ENCODE results near the gene FGD4. TPM values are rescaled to one million over a fixed set of nuclear protein-coding genes. Genes with fewer than 3 reads are reported as not detected.

Gene FGD4
- polyA plus RNA-seq, 1 donor = 19.2 TPM

- DNase-seq = peak; percentile 41
These were observed 280.5 kb downstream of the FGD4 start for GRCh38 chr12:32679920-32680237.

GRCh38 chr12:32680787-32681186 is 281.4 kb downstream of the FGD4 start:
- no peak for DNase-seq

DNA sequence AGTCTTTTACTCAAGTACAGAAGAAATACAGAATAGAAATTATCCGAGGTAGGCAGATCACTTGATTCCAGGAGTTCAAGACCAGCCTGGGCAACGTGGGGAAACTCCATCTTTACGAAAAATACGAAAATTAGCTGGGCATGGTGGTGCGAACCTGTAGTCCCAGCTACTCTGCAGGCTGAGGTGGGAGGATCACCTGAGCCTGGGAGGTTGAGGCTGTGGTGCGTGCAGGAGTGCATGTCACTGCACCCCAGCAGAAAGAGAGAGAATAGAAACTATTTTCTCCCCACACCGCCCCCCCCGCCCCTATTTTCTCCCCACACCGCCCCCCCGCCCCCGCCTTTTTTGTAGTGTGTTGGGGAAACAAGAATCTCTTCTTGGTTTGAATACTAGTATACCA is 281.9 kb downstream of the FGD4 start:
- no peak for DNase-seq

GRCh38 chr12:32686340-32686739 is 287.0 kb downstream of the FGD4 start:
- no peak for DNase-seq

DNA sequence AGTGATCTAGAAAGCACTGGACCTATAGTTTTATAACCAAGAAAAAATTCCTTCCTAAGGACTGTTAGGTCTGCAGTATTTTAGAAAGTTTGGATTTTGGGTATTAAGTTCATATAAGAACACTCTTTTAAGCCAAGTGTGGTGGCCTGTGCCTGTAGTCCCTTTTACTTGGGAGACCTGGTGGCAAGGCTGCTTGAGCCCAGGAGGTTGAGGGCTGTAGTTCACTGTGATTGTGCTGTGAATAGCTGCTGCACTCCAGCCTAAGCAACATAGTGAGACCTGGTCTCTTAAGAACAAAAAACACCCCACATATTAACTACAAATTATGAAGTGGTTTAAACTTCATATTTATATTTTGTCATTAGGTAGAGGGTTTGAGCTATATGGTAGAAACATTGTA is 289.4 kb downstream of the FGD4 start:
- no peak for DNase-seq

GRCh38 chr12:32690927-32691326 is 291.6 kb downstream of the FGD4 start:
- DNase-seq = no peak

DNA sequence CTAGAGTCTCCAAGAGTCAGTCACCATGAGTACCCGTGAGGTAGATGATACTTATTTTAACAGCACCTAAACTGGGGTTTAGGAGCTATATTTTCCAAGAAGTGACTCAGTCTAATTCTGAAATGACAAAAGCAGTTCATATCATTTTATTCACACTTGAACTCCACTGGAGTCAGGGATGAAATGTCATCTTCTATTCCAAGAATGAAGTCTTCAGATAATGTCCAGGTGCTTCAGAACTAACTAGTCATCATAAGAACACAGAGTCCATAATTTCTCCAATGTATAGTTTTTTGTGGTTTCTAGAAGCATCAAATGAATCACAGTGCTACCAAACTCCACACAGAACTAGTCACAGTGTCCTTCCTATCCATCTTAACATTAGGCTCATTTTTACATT is 293.0 kb downstream of the FGD4 start:
- no peak for DNase-seq

GRCh38 chr12:32693036-32693435 is 293.7 kb downstream of the FGD4 start:
- DNase-seq = no peak

Measured in left kidney (tissue), 2 donors.